Measurements from ENCODE around the gene SIPA1L3. TPM values are rescaled to one million over a fixed set of nuclear protein-coding genes. Genes with fewer than 3 reads are reported as not detected.

Gene SIPA1L3
- polyA plus RNA-seq, 1 of the 3 experiments (the other 2 are of a cell fraction): 11.6 TPM

- Histone ChIP-seq H2AFZ (ENCODE audit: low read depth) (no peak overlapping the region), H3K4me1 (ENCODE audit: control insufficient read depth in 1 of 2, insufficient read depth in 2 of 2, low read depth in 1 of 2, low read length in 1 of 2) (no peaks in the 10 kb centered on the region; a peak in 1 of 4 replicates), H4K20me1 (ENCODE audit: insufficient read depth) (no peaks in the 10 kb centered on the region), H3K79me2 (ENCODE audit: insufficient read depth) (no peaks in the 10 kb centered on the region), H3K27me3 (ENCODE audit: insufficient read depth) (no peaks in the 10 kb centered on the region), H3K4me2 (no peak overlapping the region), H3F3A (replicated peaks; ENCODE audit: insufficient read depth) (no peaks in the 10 kb centered on the region), H3K36me3 (replicated peaks in 1 of 2; ENCODE audit: control insufficient read depth in 1 of 2, insufficient read depth in 2 of 2, low read length in 1 of 2) (peaks cover 22 to 32% of the 10 kb centered on the region in 2 experiments), H3K4me3 (ENCODE audit: low read depth in 2 of 2, low read length in 1 of 2) (no peak overlapping the region), H3K9me3 (no peaks in the 10 kb centered on the region), H3K9ac (no peak overlapping the region), H3K27ac (ENCODE audit: low read depth in 2 of 2, low read length in 1 of 2) (no peak overlapping the region), H3K9me2 (no peaks in the 10 kb centered on the region)
- 97% methylated on average over 9 of the region's 9 CpGs for WGBS (ENCODE audit: low lambda C conversion rate)
- TF ChIP-seq NRF1 (IDR thresholded peaks at IDR 0.05; ENCODE audit: low read depth, low read length): no peak
- no peak for TF ChIP-seq GATA2 (CRISPR knock-in tag; IDR thresholded peaks at IDR 0.05)
- TF ChIP-seq YY1 (IDR thresholded peaks at IDR 0.05; ENCODE audit: low read depth): no peak
- no peak for TF ChIP-seq FOSL2 (IDR thresholded peaks at IDR 0.05; ENCODE audit: borderline replicate concordance, low read depth)
- no peak for DNase-seq
- ChIA-PET CTCF (interaction anchor here (1.3 kb wide), 1 partner anchor 224 kb away, joined by 4 read pairs; the partner anchor contains the start of gene CATSPERG), POLR2A (no interaction called here)
Measured at GRCh38 chr19:38111898-38112297, 204.9 kb downstream of the SIPA1L3 start.

- Histone ChIP-seq H4K20me1 (ENCODE audit: insufficient read depth) (no peaks in the 10 kb centered on the region), H3K79me2 (ENCODE audit: insufficient read depth) (no peaks in the 10 kb centered on the region), H3K9me2 (no peaks in the 10 kb centered on the region), H3K4me2 (no peak overlapping the region), H3K27me3 (ENCODE audit: insufficient read depth) (no peaks in the 10 kb centered on the region), H3K4me3 (ENCODE audit: low read depth in 2 of 2, low read length in 1 of 2) (no peak overlapping the region), H3K4me1 (ENCODE audit: control insufficient read depth in 1 of 2, insufficient read depth in 2 of 2, low read depth in 1 of 2, low read length in 1 of 2) (no peaks in the 10 kb centered on the region; a peak in 1 of 4 replicates), H3K36me3 (replicated peaks in 1 of 2; ENCODE audit: control insufficient read depth in 1 of 2, insufficient read depth in 2 of 2, low read length in 1 of 2) (peaks cover 16 to 49% of the 10 kb centered on the region in 2 experiments), H3F3A (replicated peaks; ENCODE audit: insufficient read depth) (no peaks in the 10 kb centered on the region), H2AFZ (ENCODE audit: low read depth) (no peak overlapping the region), H3K27ac (ENCODE audit: low read depth in 2 of 2, low read length in 1 of 2) (no peak overlapping the region), H3K9me3 (no peaks in the 10 kb centered on the region), H3K9ac (no peak overlapping the region)
- CTCF ChIA-PET: interaction anchor here (1.1 to 1.5 kb wide), 3 partner anchors 34 to 213 kb away, joined by 3 to 6 read pairs (median 3); no protein-coding TSS in a partner anchor
- 94% methylated on average over 12 of the region's 12 CpGs for WGBS (ENCODE audit: low lambda C conversion rate)
- TF ChIP-seq MEF2A (IDR thresholded peaks at IDR 0.05; ENCODE audit: borderline replicate concordance, low read depth): no peak
- TF ChIP-seq USF1 (IDR thresholded peaks at IDR 0.05; ENCODE audit: borderline replicate concordance, low read depth): no peak
- TF ChIP-seq, protein P1, sequence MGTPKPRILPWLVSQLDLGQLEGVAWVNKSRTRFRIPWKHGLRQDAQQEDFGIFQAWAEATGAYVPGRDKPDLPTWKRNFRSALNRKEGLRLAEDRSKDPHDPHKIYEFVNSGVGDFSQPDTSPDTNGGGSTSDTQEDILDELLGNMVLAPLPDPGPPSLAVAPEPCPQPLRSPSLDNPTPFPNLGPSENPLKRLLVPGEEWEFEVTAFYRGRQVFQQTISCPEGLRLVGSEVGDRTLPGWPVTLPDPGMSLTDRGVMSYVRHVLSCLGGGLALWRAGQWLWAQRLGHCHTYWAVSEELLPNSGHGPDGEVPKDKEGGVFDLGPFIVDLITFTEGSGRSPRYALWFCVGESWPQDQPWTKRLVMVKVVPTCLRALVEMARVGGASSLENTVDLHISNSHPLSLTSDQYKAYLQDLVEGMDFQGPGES (IDR thresholded peaks at IDR 0.05; ENCODE audit: low read depth, low read length): no peak
- no peak for TF ChIP-seq RCOR1 (IDR thresholded peaks at IDR 0.05; ENCODE audit: low read length)
- TF ChIP-seq ELF1 (IDR thresholded peaks at IDR 0.05): no peak
- TF ChIP-seq RFX5 (IDR thresholded peaks at IDR 0.05; ENCODE audit: low read length): no peak
- no peak for TF ChIP-seq GABPA (IDR thresholded peaks at IDR 0.05; ENCODE audit: low read depth)
- no peak for DNase-seq
- POLR2A ChIA-PET: no interaction called here
Measured at GRCh38 chr19:38114651-38115050, 207.6 kb downstream of the SIPA1L3 start.

Data from SK-N-SH (cell line).